Measurements from ENCODE around the gene CABLES1.

The CABLES1 gene

DNA sequence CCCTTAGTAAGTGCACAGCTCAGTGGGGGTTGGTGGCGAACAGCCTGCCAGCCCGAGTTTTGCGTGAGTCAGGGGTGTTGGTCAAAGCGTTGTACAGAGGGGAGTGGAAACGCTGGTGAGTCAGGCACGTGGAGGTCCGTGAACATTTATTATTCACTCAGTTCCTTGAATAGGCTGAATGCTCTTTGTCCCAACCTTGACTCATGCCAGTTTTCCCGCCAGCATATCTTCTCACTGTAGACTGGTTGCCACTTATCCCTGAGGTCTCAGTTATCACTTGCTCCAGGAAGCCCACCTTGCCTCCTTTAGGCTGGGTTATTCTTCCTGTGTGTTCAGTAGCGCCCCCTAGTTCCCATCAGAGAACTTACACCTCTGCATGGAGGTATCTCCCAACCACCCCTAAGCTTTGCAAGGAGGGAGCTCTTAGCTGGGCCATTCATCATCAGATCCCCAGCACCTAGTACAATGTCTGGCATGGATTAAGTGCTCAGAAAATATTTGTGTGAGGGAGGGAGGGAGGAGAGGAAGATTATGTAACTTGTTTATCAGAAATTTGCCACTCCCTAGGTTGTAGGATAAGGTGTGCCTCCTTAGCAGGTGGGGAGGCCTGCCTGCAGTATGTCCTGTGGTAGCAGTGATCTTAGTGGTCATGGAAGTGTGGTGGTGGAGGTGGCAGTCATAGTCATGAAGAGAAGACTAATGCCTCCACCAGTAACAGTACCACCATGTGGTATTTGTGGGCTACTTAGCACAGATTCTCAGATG is 72.1 kb downstream of the CABLES1 start:
- Histone ChIP-seq H3K79me2 (ENCODE audit: insufficient read depth, low read length) (no peaks in the 10 kb centered on the region), H3K9ac (ENCODE audit: low read length) (no peak overlapping the region), H3F3A (ENCODE audit: insufficient read depth) (no peaks in the 10 kb centered on the region), H3K4me3 (ENCODE audit: insufficient read depth, low read length, poor library complexity, severe bottlenecking) (no peak overlapping the region), H3K27me3 (ENCODE audit: low read length) (no peaks in the 10 kb centered on the region), H2AFZ (ENCODE audit: low read depth, low read length, severe bottlenecking) (no peak overlapping the region), H3K4me2 (ENCODE audit: low read depth, low read length, poor library complexity, severe bottlenecking) (no peak overlapping the region), H3K36me3 (ENCODE audit: low read length) (no peaks in the 10 kb centered on the region), H4K20me1 (ENCODE audit: low read depth, low read length) (no peaks in the 10 kb centered on the region), H3K9me2 (replicated peaks; ENCODE audit: insufficient read depth, low read length) (no peaks in the 10 kb centered on the region), H3K27ac (ENCODE audit: low read depth, low read length) (no peak overlapping the region), H3K9me3 (ENCODE audit: insufficient read depth, low read length) (no peaks in the 10 kb centered on the region)
- no peak for TF ChIP-seq EZH2phosphoT487 (conservative IDR thresholded peaks at IDR 0.05; ENCODE audit: low read length)
- TF ChIP-seq, protein P1, sequence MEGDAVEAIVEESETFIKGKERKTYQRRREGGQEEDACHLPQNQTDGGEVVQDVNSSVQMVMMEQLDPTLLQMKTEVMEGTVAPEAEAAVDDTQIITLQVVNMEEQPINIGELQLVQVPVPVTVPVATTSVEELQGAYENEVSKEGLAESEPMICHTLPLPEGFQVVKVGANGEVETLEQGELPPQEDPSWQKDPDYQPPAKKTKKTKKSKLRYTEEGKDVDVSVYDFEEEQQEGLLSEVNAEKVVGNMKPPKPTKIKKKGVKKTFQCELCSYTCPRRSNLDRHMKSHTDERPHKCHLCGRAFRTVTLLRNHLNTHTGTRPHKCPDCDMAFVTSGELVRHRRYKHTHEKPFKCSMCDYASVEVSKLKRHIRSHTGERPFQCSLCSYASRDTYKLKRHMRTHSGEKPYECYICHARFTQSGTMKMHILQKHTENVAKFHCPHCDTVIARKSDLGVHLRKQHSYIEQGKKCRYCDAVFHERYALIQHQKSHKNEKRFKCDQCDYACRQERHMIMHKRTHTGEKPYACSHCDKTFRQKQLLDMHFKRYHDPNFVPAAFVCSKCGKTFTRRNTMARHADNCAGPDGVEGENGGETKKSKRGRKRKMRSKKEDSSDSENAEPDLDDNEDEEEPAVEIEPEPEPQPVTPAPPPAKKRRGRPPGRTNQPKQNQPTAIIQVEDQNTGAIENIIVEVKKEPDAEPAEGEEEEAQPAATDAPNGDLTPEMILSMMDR (IDR thresholded peaks at IDR 0.05; ENCODE audit: insufficient read depth, low read length, poor library complexity, severe bottlenecking), result peak; percentile 63

DNA sequence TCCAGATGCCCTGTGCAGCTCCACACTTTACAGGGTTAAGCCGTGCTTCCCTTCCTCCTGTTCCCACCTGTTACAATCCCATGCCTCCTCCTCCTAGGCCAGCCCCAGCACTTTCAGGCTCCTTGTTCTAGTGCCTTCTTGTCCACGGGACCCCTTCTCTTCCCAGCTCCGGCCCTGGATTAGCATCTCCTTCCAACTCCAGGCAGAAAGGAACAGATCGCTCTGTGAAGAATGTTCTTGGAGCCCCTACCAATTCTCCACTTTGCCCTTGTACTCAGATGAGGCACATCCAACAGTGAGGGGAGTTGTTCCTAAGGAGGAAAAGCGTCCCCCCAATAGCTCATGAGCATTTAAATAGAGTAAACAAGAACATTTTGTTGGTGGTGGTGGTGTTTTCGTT is 72.7 kb downstream of the CABLES1 start:
- no peaks in the 10 kb centered on the region for H3K9me3 ChIP-seq (ENCODE audit: insufficient read depth, low read length)
- no peak overlapping the region for H3K4me2 ChIP-seq (ENCODE audit: low read depth, low read length, poor library complexity, severe bottlenecking)
- H3K9me2 ChIP-seq (replicated peaks; ENCODE audit: insufficient read depth, low read length), result no peaks in the 10 kb centered on the region
- no peaks in the 10 kb centered on the region for H3K36me3 ChIP-seq (ENCODE audit: low read length)
- H3K27me3 ChIP-seq (ENCODE audit: low read length), result no peaks in the 10 kb centered on the region
- no peaks in the 10 kb centered on the region for H4K20me1 ChIP-seq (ENCODE audit: low read depth, low read length)
- H3K27ac ChIP-seq (ENCODE audit: low read depth, low read length), result no peak overlapping the region
- no peak overlapping the region for H3K9ac ChIP-seq (ENCODE audit: low read length)
- no peaks in the 10 kb centered on the region for H3F3A ChIP-seq (ENCODE audit: insufficient read depth)
- TF ChIP-seq EZH2phosphoT487 (conservative IDR thresholded peaks at IDR 0.05; ENCODE audit: low read length), result no peak
- TF ChIP-seq, protein P1 (IDR thresholded peaks at IDR 0.05; ENCODE audit: insufficient read depth, low read length, poor library complexity, severe bottlenecking), result no peak
- H3K79me2 ChIP-seq (ENCODE audit: insufficient read depth, low read length), result no peaks in the 10 kb centered on the region
- no peak overlapping the region for H3K4me3 ChIP-seq (ENCODE audit: insufficient read depth, low read length, poor library complexity, severe bottlenecking)
- H2AFZ ChIP-seq (ENCODE audit: low read depth, low read length, severe bottlenecking), result no peak overlapping the region

DNA sequence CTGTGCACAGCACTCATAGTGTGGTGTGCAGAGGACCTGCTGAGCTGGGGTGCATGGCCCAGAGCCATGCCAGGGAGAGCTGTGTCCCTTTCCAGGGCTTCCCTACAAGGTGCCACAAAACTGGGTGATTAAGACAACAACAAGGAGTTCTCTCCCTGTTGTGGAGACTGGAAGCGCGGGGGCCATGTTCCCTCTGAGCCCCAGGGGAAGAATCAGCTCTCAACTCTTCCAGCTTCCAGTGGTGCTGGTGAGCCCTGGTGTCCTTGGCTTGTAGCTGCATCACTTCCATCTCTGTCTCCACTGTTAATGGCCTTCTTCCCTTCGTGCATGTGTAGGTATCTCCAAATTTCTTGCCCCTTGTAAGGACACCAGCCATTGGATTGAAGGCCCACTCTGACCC is 73.3 kb downstream of the CABLES1 start:
- H3K9me2 ChIP-seq (replicated peaks; ENCODE audit: insufficient read depth, low read length), result no peaks in the 10 kb centered on the region

More for the DNA sequence above, 73.3 kb downstream of the CABLES1 start:
- Histone ChIP-seq H2AFZ (ENCODE audit: low read depth, low read length, severe bottlenecking) (no peak overlapping the region), H3K9ac (ENCODE audit: low read length) (no peak overlapping the region), H3K4me2 (ENCODE audit: low read depth, low read length, poor library complexity, severe bottlenecking) (no peak overlapping the region), H3K27me3 (ENCODE audit: low read length) (no peaks in the 10 kb centered on the region), H3K4me3 (ENCODE audit: insufficient read depth, low read length, poor library complexity, severe bottlenecking) (no peak overlapping the region), H3F3A (ENCODE audit: insufficient read depth) (no peaks in the 10 kb centered on the region), H3K79me2 (ENCODE audit: insufficient read depth, low read length) (no peaks in the 10 kb centered on the region), H4K20me1 (ENCODE audit: low read depth, low read length) (no peaks in the 10 kb centered on the region), H3K36me3 (ENCODE audit: low read length) (no peaks in the 10 kb centered on the region), H3K27ac (ENCODE audit: low read depth, low read length) (no peak overlapping the region), H3K9me3 (ENCODE audit: insufficient read depth, low read length) (no peaks in the 10 kb centered on the region)
- TF ChIP-seq, protein P1 (IDR thresholded peaks at IDR 0.05; ENCODE audit: insufficient read depth, low read length, poor library complexity, severe bottlenecking), result no peak
- no peak for TF ChIP-seq EZH2phosphoT487 (conservative IDR thresholded peaks at IDR 0.05; ENCODE audit: low read length)

Measured in SU-DHL-6 (cell line).